ENCODE results near the gene GAN.

The GAN gene

GRCh38 chr16:81429045-81429521 lies 114.3 kb downstream of the GAN start:
- no peak for DNase-seq (ENCODE audit: low read depth in 2 of 2)

GRCh38 chr16:81431554-81432353 lies 117.0 kb downstream of the GAN start:
- no peak for DNase-seq (ENCODE audit: low read depth in 2 of 2)

- DNase-seq (ENCODE audit: low read depth in 2 of 2), result no peak
Observed at GRCh38 chr16:81432937-81433557, 118.3 kb downstream of the GAN start.

- DNase-seq (ENCODE audit: low read depth in 2 of 2), result no peak
Observed at GRCh38 chr16:81435103-81435502, 120.3 kb downstream of the GAN start.

GRCh38 chr16:81435567-81435966 lies 120.8 kb downstream of the GAN start:
- no peak for DNase-seq (ENCODE audit: low read depth in 2 of 2)

GRCh38 chr16:81436386-81436785 lies 121.6 kb downstream of the GAN start:
- DNase-seq (ENCODE audit: low read depth in 2 of 2), result no peak

- DNase-seq (ENCODE audit: low read depth in 2 of 2), result no peak
Observed at GRCh38 chr16:81437865-81438264, 123.1 kb downstream of the GAN start.

Measured in stimulated activated CD4-positive, alpha-beta T cell treated with anti-CD3 and anti-CD28 coated beads, Interleukin-1b, Interleukin-23, amount 100 ng/mL, for 1 hour (primary cell).